ENCODE data around the gene SMLR1. TPM values are rescaled to one million over a fixed set of nuclear protein-coding genes. Genes with fewer than 3 reads are reported as not detected.

Gene SMLR1
- total RNA-seq, 1 experiment from 2014 or later, result not detected

- no peak overlapping the region for H3K4me3 ChIP-seq
- no peaks in the 10 kb centered on the region for H4K20me1 ChIP-seq (ENCODE audit: insufficient read depth)
- no peak for TF ChIP-seq CTCF (conservative IDR thresholded peaks at IDR 0.05)
- TF ChIP-seq EZH2 (IDR thresholded peaks at IDR 0.05; ENCODE audit: low read depth), result no peak
- H3K4me1 ChIP-seq (replicated peaks; ENCODE audit: insufficient read depth), result no peaks in the 10 kb centered on the region
- no peaks in the 10 kb centered on the region for H3K79me2 ChIP-seq (ENCODE audit: low read depth)
- H3K9me2 ChIP-seq (ENCODE audit: insufficient read depth), result no peaks in the 10 kb centered on the region
- DNase-seq, result no peak
- no TSS peak for BruUV-seq (replicated peaks)
- no peak overlapping the region for H2AFZ ChIP-seq
- intact Hi-C loops (cut with micrococcal nuclease; ENCODE audit: unreplicated experiment), result no loop called here
- no peaks in the 10 kb centered on the region for H3K9me3 ChIP-seq (ENCODE audit: insufficient read depth, low read depth)
- H3K4me2 ChIP-seq, result no peak overlapping the region
- no peaks in the 10 kb centered on the region for H3K36me3 ChIP-seq (ENCODE audit: low read depth)
- ChIA-PET POLR2A (ENCODE audit: unreplicated experiment) (no interaction called here), CTCF (no interaction called here)
- H3K27me3 ChIP-seq (ENCODE audit: insufficient read depth, low read depth), result no peaks in the 10 kb centered on the region
- no peak overlapping the region for H3K27ac ChIP-seq
- no peaks in the 10 kb centered on the region for H3F3A ChIP-seq (ENCODE audit: insufficient read depth, low read depth)
Measured at GRCh38 chr6:130838951-130839350, 11.7 kb downstream of the SMLR1 start.

- no peak overlapping the region for H3K4me3 ChIP-seq
- H3K9me3 ChIP-seq (ENCODE audit: insufficient read depth, low read depth), result no peaks in the 10 kb centered on the region
- no peaks in the 10 kb centered on the region for H3K9me2 ChIP-seq (ENCODE audit: insufficient read depth)
- intact Hi-C loops (cut with micrococcal nuclease; ENCODE audit: unreplicated experiment), result no loop called here
- H3K79me2 ChIP-seq (ENCODE audit: low read depth), result no peaks in the 10 kb centered on the region
- H3K27ac ChIP-seq, result no peak overlapping the region
- no peak for TF ChIP-seq CTCF (conservative IDR thresholded peaks at IDR 0.05)
- no peak for TF ChIP-seq EZH2 (IDR thresholded peaks at IDR 0.05; ENCODE audit: low read depth)
- H3K4me2 ChIP-seq, result no peak overlapping the region
- no peaks in the 10 kb centered on the region for H3K27me3 ChIP-seq (ENCODE audit: insufficient read depth, low read depth)
- no peak for DNase-seq
- BruUV-seq (replicated peaks), result no TSS peak
- CTCF ChIA-PET, result no interaction called here
- H3F3A ChIP-seq (ENCODE audit: insufficient read depth, low read depth), result no peaks in the 10 kb centered on the region
- H3K36me3 ChIP-seq (ENCODE audit: low read depth), result no peaks in the 10 kb centered on the region
- POLR2A ChIA-PET (ENCODE audit: unreplicated experiment), result no interaction called here
- no peaks in the 10 kb centered on the region for H4K20me1 ChIP-seq (ENCODE audit: insufficient read depth)
- H2AFZ ChIP-seq, result no peak overlapping the region
- no peaks in the 10 kb centered on the region for H3K4me1 ChIP-seq (replicated peaks; ENCODE audit: insufficient read depth)
Measured at GRCh38 chr6:130839379-130839778, 12.2 kb downstream of the SMLR1 start.

GRCh38 chr6:130840050-130840449, 12.8 kb downstream of the SMLR1 start:
- H3K4me2 ChIP-seq, result no peak overlapping the region
- no peak overlapping the region for H3K27ac ChIP-seq
- POLR2A ChIA-PET (ENCODE audit: unreplicated experiment), result no interaction called here
- no peak overlapping the region for H2AFZ ChIP-seq
- H4K20me1 ChIP-seq (ENCODE audit: insufficient read depth), result no peaks in the 10 kb centered on the region
- H3K27me3 ChIP-seq (ENCODE audit: insufficient read depth, low read depth), result no peaks in the 10 kb centered on the region
- intact Hi-C loops (cut with micrococcal nuclease; ENCODE audit: unreplicated experiment), result loop anchor here (10.0 kb wide), 1 partner anchor 775 kb away; no protein-coding TSS in a partner anchor
- no peak for DNase-seq
- no peaks in the 10 kb centered on the region for H3K36me3 ChIP-seq (ENCODE audit: low read depth)
- no peaks in the 10 kb centered on the region for H3K4me1 ChIP-seq (replicated peaks; ENCODE audit: insufficient read depth)
- no peaks in the 10 kb centered on the region for H3K9me3 ChIP-seq (ENCODE audit: insufficient read depth, low read depth)
- no TSS peak for BruUV-seq (replicated peaks)
- TF ChIP-seq EZH2 (IDR thresholded peaks at IDR 0.05; ENCODE audit: low read depth), result no peak
- TF ChIP-seq CTCF (conservative IDR thresholded peaks at IDR 0.05), result no peak
- H3K9me2 ChIP-seq (ENCODE audit: insufficient read depth), result no peaks in the 10 kb centered on the region
- H3F3A ChIP-seq (ENCODE audit: insufficient read depth, low read depth), result no peaks in the 10 kb centered on the region
- H3K79me2 ChIP-seq (ENCODE audit: low read depth), result no peaks in the 10 kb centered on the region
- CTCF ChIA-PET, result no interaction called here
- no peak overlapping the region for H3K4me3 ChIP-seq
